AG04450 (cell line): ENCODE results near the gene PSMD3. TPM values are rescaled to one million over a fixed set of nuclear protein-coding genes. Genes with fewer than 3 reads are reported as not detected.

Experiments
- CTCF ChIA-PET: fragments of 300-600, 350-600 bp; formaldehyde crosslinking; extraction: SDS; loops from one replicate; lab custom pipeline; 2022; ENCODE audit warnings: antibody characterized with exemption, inconsistent platforms; lab: Charles Lee
- POLR2A ChIA-PET: fragments of 350-600 bp; formaldehyde crosslinking; extraction: SDS; loops from one replicate; lab custom pipeline; 2021; ENCODE audit warnings: antibody characterized with exemption, inconsistent platforms; lab: Yijun Ruan, JAX
- DNase-seq: peaks from one replicate; pipeline ENCODE4 v3.0.0-alpha.2; 2011; ENCODE audit warnings: low read depth, low spot score
- H3K27ac ChIP-seq: one replicate; pipeline ENCODE4 v1.5.1; 2012; ENCODE audit warnings: low read depth, low read length, control low read depth
- H3K27me3 ChIP-seq: one replicate; pipeline ENCODE4 v1.6.0; 2012; ENCODE audit warnings: low read length; ENCODE audit not compliant: control insufficient read depth, insufficient read depth
- H3K4me3 ChIP-seq: 2 replicates; pipeline ENCODE4 v1.5.1; 2011; ENCODE audit warnings: mild to moderate bottlenecking, low read depth, low read length, control low read depth
- H3K9me3 ChIP-seq: 2 replicates; pipeline ENCODE4 v1.5.1; 2012; ENCODE audit warnings: low read length; ENCODE audit not compliant: control insufficient read depth, insufficient read depth
- CTCF ChIP-seq: IDR thresholded peaks from 2 replicates; pipeline ENCODE4 v1.5.1; 2011; ENCODE audit warnings: low read depth, low read length, control low read depth, inconsistent platforms
- polyA plus RNA-seq: library from polyadenylated mRNA; depleted of rRNA; stranded (reverse); fragments of >200 nt; gene quantifications from 2 replicates; pipeline ENCODE4 v1.2.3, GENCODE V29; 2011

The PSMD3 gene
- polyA plus RNA-seq, 1 experiment, result 62.6 TPM

DNA sequence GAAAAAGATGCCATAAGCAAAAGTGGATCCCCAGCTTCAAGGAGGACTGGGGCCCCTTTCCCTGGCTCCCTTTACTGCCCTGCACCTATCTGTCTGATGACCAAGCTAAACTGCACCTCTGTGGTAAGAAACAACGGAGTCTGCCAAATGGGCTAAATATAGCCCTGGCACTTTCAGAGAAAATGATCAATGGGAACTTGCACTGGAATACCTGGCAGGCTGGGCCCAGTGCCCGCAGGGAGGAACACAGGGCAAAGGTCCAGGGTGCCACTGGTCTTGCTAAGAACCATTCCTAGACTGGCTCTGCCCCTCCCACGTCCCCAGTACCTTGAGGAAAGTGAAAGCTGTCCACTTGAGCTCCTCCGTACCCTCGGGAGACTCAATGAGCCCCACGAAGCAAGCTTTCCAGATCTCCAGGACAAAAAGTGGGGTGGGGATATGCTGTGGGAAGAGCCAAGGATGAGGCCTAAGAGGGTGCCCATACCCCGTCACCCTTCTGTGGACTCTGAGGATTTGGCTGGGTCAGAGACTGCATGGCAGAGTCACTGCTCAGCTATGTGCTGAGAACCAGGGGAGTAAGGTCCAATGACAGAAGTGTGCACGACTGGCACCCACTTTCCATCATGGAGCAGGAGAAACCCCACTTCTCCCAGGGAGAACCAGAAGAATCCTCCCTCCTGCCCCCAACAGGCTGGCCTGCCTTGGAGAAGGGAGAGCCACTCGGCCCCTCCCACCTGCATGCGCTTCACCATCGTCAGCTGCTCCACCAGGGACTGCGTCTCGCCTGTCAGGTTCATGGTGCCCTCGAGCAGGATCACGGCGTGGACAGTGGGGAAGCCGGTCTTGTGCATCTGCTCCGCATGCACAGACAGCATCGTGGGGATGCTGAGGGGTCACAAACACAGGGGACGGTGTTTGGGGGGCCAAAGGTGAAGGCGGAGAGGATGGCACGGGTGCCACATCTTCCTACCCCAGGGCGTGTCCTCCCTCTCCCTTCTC, 52.0 kb downstream of the PSMD3 start:
- H3K27me3 ChIP-seq, result no peaks in the 10 kb centered on the region
- no peaks in the 10 kb centered on the region for H3K9me3 ChIP-seq
- no peak overlapping the region for H3K27ac ChIP-seq
- POLR2A ChIA-PET, result interaction anchor here (0.7 kb wide), 1 partner anchor 90 kb away, joined by 3 read pairs; no protein-coding TSS in a partner anchor
- no peak for DNase-seq
- CTCF ChIA-PET, result no interaction called here
- no peak for TF ChIP-seq CTCF
- no peak overlapping the region for H3K4me3 ChIP-seq

- CTCF ChIA-PET, result interaction anchor here (3.6 kb wide), 1 partner anchor 78 kb away, joined by 21 read pairs; no protein-coding TSS in a partner anchor
- POLR2A ChIA-PET, result no interaction called here
- H3K27me3 ChIP-seq, result no peaks in the 10 kb centered on the region
- H3K27ac ChIP-seq, result no peak overlapping the region
- no peak for TF ChIP-seq CTCF
- no peaks in the 10 kb centered on the region for H3K9me3 ChIP-seq
- no peak overlapping the region for H3K4me3 ChIP-seq
- no peak for DNase-seq
Measured at GRCh38 chr17:40033339-40033738, 52.7 kb downstream of the PSMD3 start.

DNA sequence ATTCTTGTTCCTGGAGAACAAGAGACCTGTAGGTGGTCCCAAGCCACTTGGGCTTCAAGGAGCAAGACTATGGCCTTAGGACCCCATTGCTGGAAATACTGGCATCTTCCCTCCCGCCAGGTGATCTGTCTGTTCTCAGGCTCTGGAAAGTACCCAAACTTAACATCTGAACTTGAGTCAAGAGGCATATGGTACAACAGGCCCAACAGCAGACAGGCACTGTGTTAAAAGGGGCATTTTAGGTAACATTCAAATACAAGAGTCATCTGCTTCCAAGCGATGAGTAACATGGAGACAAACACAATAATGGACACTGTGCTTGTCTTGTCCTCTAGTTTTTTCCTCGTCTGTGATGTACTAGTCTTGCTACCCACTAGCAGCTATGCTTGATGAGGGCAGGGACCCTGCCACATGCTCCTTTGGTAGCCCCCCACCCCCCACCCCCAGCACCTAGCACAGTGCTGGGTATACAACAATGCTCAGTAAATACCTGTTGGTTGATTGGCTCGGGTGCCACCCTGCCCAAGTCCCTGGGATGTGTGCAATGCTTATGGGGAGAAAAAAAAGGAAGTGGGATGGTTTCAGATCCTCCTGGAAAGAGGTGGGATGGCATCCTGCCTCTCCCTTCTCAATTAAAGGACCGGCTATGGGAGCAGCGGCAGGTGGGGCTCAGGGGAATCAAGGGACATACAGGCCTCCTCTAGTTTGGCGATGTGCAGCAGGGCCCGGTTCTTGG, 54.0 kb downstream of the PSMD3 start:
- Histone ChIP-seq H3K27me3 (no peaks in the 10 kb centered on the region), H3K9me3 (no peaks in the 10 kb centered on the region), H3K27ac (no peak overlapping the region), H3K4me3 (no peak overlapping the region)
- CTCF ChIA-PET, result interaction anchor here (0.6 to 3.6 kb wide), 20 partner anchors 8 to 402 kb away, joined by 3 to 21 read pairs (median 4); no protein-coding TSS in a partner anchor
- POLR2A ChIA-PET, result interaction anchor here (0.7 to 1.3 kb wide), 2 partner anchors 13 to 20 kb away, joined by 3 read pairs; partner anchors contain the start of gene MED24
- TF ChIP-seq CTCF, result no peak
- no peak for DNase-seq

GRCh38 chr17:40035162-40035559, 54.6 kb downstream of the PSMD3 start:
- no peak overlapping the region for H3K27ac ChIP-seq
- no peaks in the 10 kb centered on the region for H3K27me3 ChIP-seq
- DNase-seq, result no peak
- no peaks in the 10 kb centered on the region for H3K9me3 ChIP-seq
- H3K4me3 ChIP-seq, result no peak overlapping the region
- ChIA-PET POLR2A (interaction anchor here (0.5 to 1.3 kb wide), 3 partner anchors 14 to 89 kb away, joined by 3 to 5 read pairs (median 3); partner anchors contain the start of gene MED24), CTCF (interaction anchor here (0.6 to 3.6 kb wide), 20 partner anchors 9 to 402 kb away, joined by 3 to 21 read pairs (median 4); no protein-coding TSS in a partner anchor)
- TF ChIP-seq CTCF, result peak; percentile 72
